PC-3 (cell line): Measurements from ENCODE around the gene DUSP21. TPM values are rescaled to one million over a fixed set of nuclear protein-coding genes. Genes with fewer than 3 reads are reported as not detected.

ENCODE experiments used
- ATAC-seq: fragments of 200-7000 bp; cut with Tn5 transposase; 2 replicates; pipeline ENCODE4 v1.9.1; 2020; ENCODE audit warnings: mild to moderate bottlenecking, moderate library complexity
- BruUV-seq: library from RNA; stranded (reverse); fragments of 400-500 nt; replicated peaks from 2 replicates; lab custom pipeline; 2021; lab: Mats Ljungman, UMichigan
- CTCF ChIA-PET: fragments of 300-600 bp; sonication (Branson Sonifier 250); formaldehyde crosslinking; loops from one replicate; lab custom pipeline; 2022; ENCODE audit warnings: antibody characterized with exemption; lab: Charles Lee
- POLR2A ChIA-PET: fragments of 300-600 bp; sonication (Branson Sonifier 250); formaldehyde crosslinking; loops from one replicate; lab custom pipeline; 2022; ENCODE audit warnings: antibody characterized with exemption; ENCODE audit not compliant: unreplicated experiment; lab: Charles Lee
- DNase-seq: peaks from one replicate; pipeline ENCODE4 v3.0.0-alpha.2; 2015
- H2AFZ ChIP-seq: fragments of 300-600 bp; sonication (generic); 2 replicates; pipeline ENCODE4 v1.6.0; 2016; ENCODE audit warnings: antibody characterized with exemption, low read length
- H3F3A ChIP-seq: fragments of 300-600 bp; sonication (generic); one replicate; pipeline ENCODE4 v1.6.0; 2017; ENCODE audit warnings: antibody characterized with exemption, low read length, control low read depth, mild to moderate bottlenecking; ENCODE audit not compliant: unreplicated experiment
- H3K27ac ChIP-seq: fragments of 300-600 bp; sonication (generic); 2 replicates; pipeline ENCODE4 v1.5.1; 2016; ENCODE audit warnings: mild to moderate bottlenecking, low read length
- H3K27me3 ChIP-seq: fragments of 300-600 bp; sonication (generic); 2 replicates; pipeline ENCODE4 v1.6.1; 2016; ENCODE audit warnings: low read length, mixed read lengths
- H3K36me3 ChIP-seq: fragments of 300-600 bp; sonication (generic); 2 replicates; pipeline ENCODE4 v1.6.1; 2016; ENCODE audit warnings: low read depth, mixed run types, low read length, mixed read lengths
- H3K4me1 ChIP-seq: fragments of 300-600 bp; sonication (generic); 2 replicates; pipeline ENCODE4 v1.5.1; 2016; ENCODE audit warnings: low read length; ENCODE audit not compliant: insufficient read depth
- H3K4me2 ChIP-seq: fragments of 300-600 bp; sonication (generic); 2 replicates; pipeline ENCODE4 v1.6.0; 2016; ENCODE audit warnings: low read length
- H3K4me3 ChIP-seq: fragments of 300-600 bp; sonication (generic); 2 replicates; pipeline ENCODE4 v1.5.1; 2016; ENCODE audit warnings: mild to moderate bottlenecking, low read length, mixed read lengths
- H3K79me2 ChIP-seq: fragments of 300-600 bp; sonication (generic); 2 replicates; pipeline ENCODE4 v1.6.1; 2017; ENCODE audit warnings: low read length, mixed read lengths
- H3K9ac ChIP-seq: fragments of 300-600 bp; sonication (generic); 2 replicates; pipeline ENCODE4 v1.6.0; 2016; ENCODE audit warnings: mild to moderate bottlenecking, low read length
- H3K9me2 ChIP-seq: fragments of 300-600 bp; sonication (generic); replicated peaks from 2 replicates; pipeline ENCODE4 v1.6.1; 2016; ENCODE audit warnings: mixed run types, low read length, mixed read lengths
- H3K9me3 ChIP-seq: fragments of 300-600 bp; sonication (generic); 2 replicates; pipeline ENCODE4 v1.6.1; 2016; ENCODE audit warnings: low read length, mixed read lengths
- H4K20me1 ChIP-seq: fragments of 300-600 bp; sonication (generic); 2 replicates; pipeline ENCODE4 v1.6.1; 2016; ENCODE audit warnings: low read length, mixed read lengths
- EZH2 ChIP-seq: fragments of 300-600 bp; sonication (generic); IDR thresholded peaks from one replicate; pipeline ENCODE4 v1.6.1; 2017; ENCODE audit warnings: antibody characterized with exemption, mild to moderate bottlenecking, low read length; ENCODE audit not compliant: unreplicated experiment
- EZH2phosphoT487 ChIP-seq: fragments of 300-600 bp; sonication (generic); IDR thresholded peaks from 2 replicates; pipeline ENCODE4 v1.6.1; 2018; ENCODE audit warnings: mild to moderate bottlenecking, antibody characterized with exemption, low read length, borderline replicate concordance
- intact Hi-C: fragments of 100-400 bp; cut with micrococcal nuclease; formaldehyde crosslinking; loops from 2 replicates; pipeline ENCODE4 v1.9.0; 2023
- total RNA-seq: library from RNA; depleted of rRNA; stranded (reverse); fragments of >200 nt; gene quantifications from 2 replicates; pipeline ENCODE4 v1.2.3, GENCODE V29; 2014
- TF ChIP-seq, protein P1 (sequence below): fragments of 300-600 bp; sonication (generic); conservative IDR thresholded peaks from 2 replicates; pipeline ENCODE4 v1.5.1; 2017; ENCODE audit warnings: antibody characterized with exemption, low read depth, mild to moderate bottlenecking, low read length

Gene DUSP21
- total RNA-seq, 1 experiment from 2014 or later: not detected

DNA sequence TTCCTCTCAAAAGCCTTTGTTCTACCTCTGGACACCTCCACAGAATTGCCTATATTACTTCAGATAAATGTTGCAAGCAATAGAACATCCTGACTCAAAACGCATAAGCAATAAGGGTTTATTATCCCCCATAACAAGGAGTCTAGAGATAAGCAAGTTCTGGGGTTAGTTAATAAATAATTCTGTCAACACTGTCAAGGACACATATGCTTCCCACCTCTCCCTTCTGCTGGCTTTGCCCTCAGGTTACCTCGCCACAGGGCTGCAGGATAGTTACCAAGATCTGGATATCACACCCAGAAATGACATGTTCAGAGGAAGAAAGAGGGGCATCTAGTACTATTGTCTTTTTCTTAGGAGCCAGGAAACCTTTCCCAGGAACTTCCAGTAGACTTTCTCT, 14.0 kb upstream of the DUSP21 start:
- Histone ChIP-seq H3K4me1 (peaks cover 12% of the 10 kb centered on the region), H3K4me2 (no peak overlapping the region), H3K27ac (no peak overlapping the region), H3F3A (no peaks in the 10 kb centered on the region), H3K36me3 (no peaks in the 10 kb centered on the region), H3K9ac (no peak overlapping the region), H3K9me2 (no peaks in the 10 kb centered on the region), H3K4me3 (no peak overlapping the region), H4K20me1 (no peaks in the 10 kb centered on the region), H2AFZ (no peak overlapping the region), H3K27me3 (no peaks in the 10 kb centered on the region), H3K9me3 (no peaks in the 10 kb centered on the region), H3K79me2 (no peaks in the 10 kb centered on the region)
- TF ChIP-seq, protein P1, sequence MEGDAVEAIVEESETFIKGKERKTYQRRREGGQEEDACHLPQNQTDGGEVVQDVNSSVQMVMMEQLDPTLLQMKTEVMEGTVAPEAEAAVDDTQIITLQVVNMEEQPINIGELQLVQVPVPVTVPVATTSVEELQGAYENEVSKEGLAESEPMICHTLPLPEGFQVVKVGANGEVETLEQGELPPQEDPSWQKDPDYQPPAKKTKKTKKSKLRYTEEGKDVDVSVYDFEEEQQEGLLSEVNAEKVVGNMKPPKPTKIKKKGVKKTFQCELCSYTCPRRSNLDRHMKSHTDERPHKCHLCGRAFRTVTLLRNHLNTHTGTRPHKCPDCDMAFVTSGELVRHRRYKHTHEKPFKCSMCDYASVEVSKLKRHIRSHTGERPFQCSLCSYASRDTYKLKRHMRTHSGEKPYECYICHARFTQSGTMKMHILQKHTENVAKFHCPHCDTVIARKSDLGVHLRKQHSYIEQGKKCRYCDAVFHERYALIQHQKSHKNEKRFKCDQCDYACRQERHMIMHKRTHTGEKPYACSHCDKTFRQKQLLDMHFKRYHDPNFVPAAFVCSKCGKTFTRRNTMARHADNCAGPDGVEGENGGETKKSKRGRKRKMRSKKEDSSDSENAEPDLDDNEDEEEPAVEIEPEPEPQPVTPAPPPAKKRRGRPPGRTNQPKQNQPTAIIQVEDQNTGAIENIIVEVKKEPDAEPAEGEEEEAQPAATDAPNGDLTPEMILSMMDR: no peak
- TF ChIP-seq EZH2 (no peak), EZH2phosphoT487 (no peak)
- BruUV-seq: no TSS peak
- no peak for DNase-seq
- intact Hi-C loops: loop anchor here (10.0 kb wide), 1 partner anchor 145 kb away; no protein-coding TSS in a partner anchor
- ATAC-seq: no peak
- ChIA-PET CTCF (no interaction called here), POLR2A (no interaction called here)

DNA sequence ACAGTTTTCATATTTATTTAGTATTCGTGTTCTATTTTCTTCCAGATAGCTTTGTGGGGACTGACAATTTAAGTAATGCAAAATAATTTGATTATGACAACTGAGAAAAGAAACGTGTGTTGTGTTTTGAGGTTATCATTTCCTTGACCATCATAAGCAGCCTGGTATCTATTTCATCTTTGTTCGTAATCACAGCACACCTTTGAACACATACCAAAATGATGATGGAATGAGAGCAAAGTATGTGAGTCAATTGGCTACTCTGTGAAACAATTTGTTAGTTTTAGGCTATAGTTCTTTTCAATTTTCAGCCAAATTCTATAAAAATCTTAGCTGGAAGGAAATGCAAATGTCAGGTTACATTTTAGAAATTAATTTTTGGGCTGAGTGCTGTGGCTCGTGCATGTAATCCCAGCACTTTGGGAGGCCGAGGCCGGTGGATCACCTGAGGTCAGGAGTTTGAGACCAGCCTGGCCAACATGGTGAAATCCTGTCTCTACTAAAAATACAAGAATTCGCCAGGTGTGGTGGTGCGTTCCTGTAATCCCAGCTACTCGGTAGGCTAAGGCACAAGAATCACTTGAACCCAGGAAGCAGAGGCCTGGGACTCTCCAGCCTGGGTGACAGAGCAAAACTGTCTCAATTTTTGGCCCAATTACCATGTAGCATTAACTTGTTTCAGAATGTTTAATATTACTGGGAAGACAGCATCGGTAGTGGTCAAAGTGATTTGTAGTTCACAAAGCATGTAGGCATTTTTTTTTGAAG, 1.1 kb upstream of the DUSP21 start:
- POLR2A ChIA-PET: interaction anchor here (0.6 to 0.7 kb wide), 2 partner anchors 14 to 20 kb away, joined by 3 read pairs; no protein-coding TSS in a partner anchor
- H3K36me3 ChIP-seq: no peaks in the 10 kb centered on the region
- H3K79me2 ChIP-seq: no peaks in the 10 kb centered on the region
- no peaks in the 10 kb centered on the region for H3K9me3 ChIP-seq
- H4K20me1 ChIP-seq: no peaks in the 10 kb centered on the region
- peak overlapping the region; percentile 74 for H3K9ac ChIP-seq
- TF ChIP-seq, protein P1: no peak
- TF ChIP-seq EZH2: no peak
- TF ChIP-seq EZH2phosphoT487: no peak
- no peaks in the 10 kb centered on the region for H3K27me3 ChIP-seq
- H3K4me3 ChIP-seq: peak overlapping the region; percentile 36; the same call in 1 of the 2 replicates
- H3K4me1 ChIP-seq: peaks cover 26% of the 10 kb centered on the region
- ATAC-seq (peak; percentile 59), DNase-seq (peak; percentile 63)
- no TSS peak for BruUV-seq
- H3K27ac ChIP-seq: peak overlapping the region; percentile 96
- CTCF ChIA-PET: interaction anchor here (0.7 to 1.0 kb wide), 2 partner anchors 126 to 227 kb away, joined by 3 read pairs; no protein-coding TSS in a partner anchor
- no peaks in the 10 kb centered on the region for H3K9me2 ChIP-seq
- intact Hi-C loops: no loop called here
- peak overlapping the region; percentile 74 for H3K4me2 ChIP-seq
- no peaks in the 10 kb centered on the region for H3F3A ChIP-seq
- H2AFZ ChIP-seq: peak overlapping the region; percentile 26; the same call in 1 of the 2 replicates

DNA sequence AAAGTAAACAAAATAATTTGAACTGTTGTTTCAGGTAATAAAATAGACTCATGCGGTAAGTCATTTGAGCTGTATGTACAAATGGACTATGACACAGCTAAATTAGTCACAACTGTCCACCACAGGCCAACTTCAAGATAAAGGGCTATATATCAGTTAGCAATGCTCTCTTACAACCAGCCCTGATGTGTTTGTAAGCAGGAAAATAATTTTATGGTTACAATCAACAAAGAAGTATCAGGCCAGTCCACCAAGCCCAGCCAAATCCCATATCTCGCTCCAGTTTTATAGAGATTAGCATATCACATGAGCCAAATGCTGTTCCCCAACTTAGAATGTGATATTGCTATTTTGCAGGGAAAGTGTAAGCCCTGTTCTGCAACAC, 511 bp upstream of the DUSP21 start:
- ATAC-seq (peak; percentile 97), DNase-seq (peak; percentile 80)
- H3K9me2 ChIP-seq: no peaks in the 10 kb centered on the region
- no peaks in the 10 kb centered on the region for H3K27me3 ChIP-seq
- H3K36me3 ChIP-seq: no peaks in the 10 kb centered on the region
- H3K4me2 ChIP-seq: peak overlapping the region; percentile 74
- BruUV-seq: no TSS peak
- intact Hi-C loops: no loop called here
- peak overlapping the region; percentile 74; the same call in 1 of the 2 replicates for H3K9ac ChIP-seq
- POLR2A ChIA-PET: interaction anchor here (0.6 to 0.7 kb wide), 2 partner anchors 15 to 20 kb away, joined by 3 read pairs; no protein-coding TSS in a partner anchor
- peak overlapping the region; percentile 96 for H3K27ac ChIP-seq
- peak overlapping the region; percentile 36; the same call in 1 of the 2 replicates for H3K4me3 ChIP-seq
- H3K79me2 ChIP-seq: no peaks in the 10 kb centered on the region
- H4K20me1 ChIP-seq: no peaks in the 10 kb centered on the region
- TF ChIP-seq EZH2: no peak
- TF ChIP-seq, protein P1: no peak
- no peak for TF ChIP-seq EZH2phosphoT487
- H2AFZ ChIP-seq: no peak overlapping the region
- H3K4me1 ChIP-seq: peaks cover 26% of the 10 kb centered on the region
- CTCF ChIA-PET: interaction anchor here (0.7 to 1.0 kb wide), 2 partner anchors 126 to 227 kb away, joined by 3 read pairs; no protein-coding TSS in a partner anchor
- H3K9me3 ChIP-seq: no peaks in the 10 kb centered on the region
- H3F3A ChIP-seq: no peaks in the 10 kb centered on the region
